Psoas muscle (tissue), 8 donors: Measurements from ENCODE around the gene NEURL3. TPM values are rescaled to one million over a fixed set of nuclear protein-coding genes. Genes with fewer than 3 reads are reported as not detected.
A peak's percentile ranks its signal among the peaks of the same experiment; 100 is the strongest.

Experiments
- ATAC-seq, 4 donors: fragments of 200-7000 bp; cut with Tn5 transposase; one replicate each; pipeline ENCODE4 v1.9.1; 2020; ENCODE audit warnings: moderate library complexity in 3 of 4, mild to moderate bottlenecking in 2 of 4
- DNase-seq, 2 donors: peaks; one replicate each; pipeline ENCODE4 v3.0.0-alpha.2; 2020
- H3K27ac ChIP-seq: fragments of 200-600 bp; one replicate; pipeline ENCODE4 v1.8.0; 2022
- H3K27me3 ChIP-seq, 3 donors: fragments of 200-600 bp in 1 of 3; one replicate each; pipeline versions ENCODE4 v1.6.1 to v1.8.0; 2013 to 2022; ENCODE audit warnings: low read length in 2 of 3, mild to moderate bottlenecking in 2 of 3, moderate library complexity in 1 of 3; ENCODE audit not compliant: insufficient read depth in 3 of 3
- H3K36me3 ChIP-seq, 2 donors: fragments of 200-600 bp in 1 of 2; one replicate each; pipeline versions ENCODE4 v1.6.1 to v1.8.0; 2013 to 2022; ENCODE audit warnings: low read depth in 1 of 2, mild to moderate bottlenecking in 1 of 2, moderate library complexity in 1 of 2; ENCODE audit not compliant: insufficient read depth in 1 of 2
- H3K4me1 ChIP-seq: fragments of 200-600 bp; one replicate; pipeline ENCODE4 v1.8.0; 2022
- H3K4me3 ChIP-seq: fragments of 200-600 bp; one replicate; pipeline ENCODE4 v1.8.0; 2022; ENCODE audit warnings: mild to moderate bottlenecking
- H3K9me3 ChIP-seq: fragments of 200-600 bp; one replicate; pipeline ENCODE4 v1.8.0; 2022
- CTCF ChIP-seq: fragments of 200-600 bp; IDR thresholded peaks from one replicate; pipeline ENCODE4 v1.8.0; 2022; ENCODE audit warnings: antibody characterized with exemption
- WGBS, 3 donors: extraction: QIAGEN DNeasy Blood & Tissue Kit; methylation state at CpG; one replicate each; pipeline versions ENCODE4 v1.1.6 to v1.1.7; 2013; 5-methylcytosine and 5-hydroxymethylcytosine counted together
- intact Hi-C, 2 donors: fragments of 100-400 bp; cut with DNase I; formaldehyde crosslinking; loops; one replicate each; pipeline versions ENCODE4 v1.11.0 to v1.14.2; 2022
- polyA plus RNA-seq, 3 donors: library from polyadenylated mRNA; stranded (reverse); fragments of 200-250 nt; gene quantifications; one replicate each; pipeline ENCODE4 v1.2.3, GENCODE V29; 2013
- total RNA-seq, 4 donors: library from RNA; stranded (reverse); fragmentation: NEBNext Ultra II Directional in 2 of 4; extraction: Animal tissue kit (Norgen Biotek cat#: 25700) in 2 of 4; gene quantifications; one replicate each; pipeline versions ENCODE4 v1.2.1 to v1.2.4, GENCODE V29; 2021 to 2023
- donor health status: healthy with polysubstance abuse.
- donor health status: DM: no; HTN: no; CAD: no; lungs with moderate emphysema.
- donor health status: Bipolar disorder and iron deficiency.
- donor health status: healthy.
- donor health status: DM: yes; HTN: yes; CAD: no.
- donor health status: DM: no; HTN: no; CAD: no.
- donor health status: DM: no; HTN: no; CAD: no.
- donor health status: DM: yes; HTN: yes; CAD: no.

Gene NEURL3
- total and polyA plus RNA-seq, 7 donors: 0.09 to 0.59 (median 0.09) TPM; not detected in 4

- Histone ChIP-seq H3K4me1 (peaks cover 85% of the 10 kb centered on the region), H3K9me3 (no peaks in the 10 kb centered on the region), H3K27ac (peak overlapping the region; percentile 98), H3K4me3 (peak overlapping the region; percentile 91), H3K27me3 (no peaks in the 10 kb centered on the region), H3K36me3 (peaks cover 0 to 11% of the 10 kb centered on the region in 2 donors)
- DNase-seq (peak; percentile 78 to 85), ATAC-seq (peak; percentile 30 to 52 (median 42))
- intact Hi-C loops: loop anchor here in 1 of 2 donors (5.0 kb wide), 1 partner anchor 100 kb away; the partner anchor contains the start of gene KANSL3
- WGBS, 3 donors: 1 to 2% (median 1%) methylated on average over 58 to 61 of the region's 61 CpGs
- no peak for TF ChIP-seq CTCF
Observed at GRCh38 chr2:96537066-96537733, 32.0 kb upstream of the NEURL3 start.

- H3K4me1 ChIP-seq: peaks cover 83% of the 10 kb centered on the region
- ATAC-seq (peak; percentile 69 to 76 (median 71)), DNase-seq (peak; percentile 95 to 96)
- H3K27ac ChIP-seq: peak within 1 kb of the TSS; percentile 98
- H3K27me3 ChIP-seq: no peaks in the 10 kb centered on the region
- intact Hi-C loops: loop anchor here in 1 of 2 donors (5.0 kb wide), 1 partner anchor 101 kb away; the partner anchor contains the start of gene KANSL3
- 1% methylated on average over 55 to 69 of the region's 69 CpGs for WGBS, 3 donors
- TF ChIP-seq CTCF: peak; percentile 34
- H3K4me3 ChIP-seq: peak within 1 kb of the TSS; percentile 91
- peaks cover 0 to 5% of the 10 kb centered on the region in 2 donors for H3K36me3 ChIP-seq
- H3K9me3 ChIP-seq: no peaks in the 10 kb centered on the region
Observed at GRCh38 chr2:96536445-96537065, 31.4 kb upstream of the NEURL3 start, which contains the start of gene ARID5A. Gene ARID5A, plus strand, starts transcription at chr2:96536752. Its CDS starts 75 bp downstream, at chr2:96536827.

- no peaks in the 10 kb centered on the region for H3K27me3 ChIP-seq
- 89 to 95% (median 90%) methylated on average over 4 of the region's 4 CpGs for WGBS, 3 donors
- H3K9me3 ChIP-seq: no peaks in the 10 kb centered on the region
- H3K4me1 ChIP-seq: peaks cover 76% of the 10 kb centered on the region
- intact Hi-C loops: loop anchor here in 1 of 2 donors (5.0 kb wide), 1 partner anchor 102 kb away; the partner anchor contains the start of gene KANSL3
- no peak for ATAC-seq
- H3K27ac ChIP-seq: peak overlapping the region; percentile 98
- DNase-seq: peak in 1 of 2 donors; percentile 35
- H3K4me3 ChIP-seq: no peak overlapping the region
- TF ChIP-seq CTCF: no peak
- H3K36me3 ChIP-seq: no peaks in the 10 kb centered on the region
Observed at GRCh38 chr2:96535331-96535730, 30.2 kb upstream of the NEURL3 start.

GRCh38 chr2:96534701-96535181 is 29.6 kb upstream of the NEURL3 start:
- no peaks in the 10 kb centered on the region for H3K9me3 ChIP-seq
- peaks cover 70% of the 10 kb centered on the region for H3K4me1 ChIP-seq
- DNase-seq (peak in 1 of 2 donors; percentile 66), ATAC-seq (peak in 2 of 4 donors; percentile 34 to 44)
- H3K4me3 ChIP-seq: peak overlapping the region; percentile 4
- WGBS, 3 donors: 41 to 43% (median 43%) methylated on average over 5 of the region's 5 CpGs
- H3K27ac ChIP-seq: peak overlapping the region; percentile 98
- intact Hi-C loops: loop anchor here in 1 of 2 donors (5.0 kb wide), 1 partner anchor 103 kb away; the partner anchor contains the start of gene KANSL3
- no peaks in the 10 kb centered on the region for H3K27me3 ChIP-seq
- no peak for TF ChIP-seq CTCF
- H3K36me3 ChIP-seq: no peaks in the 10 kb centered on the region
